K562 (cell line): ENCODE results near the gene AKAP12. TPM values are rescaled to one million over a fixed set of nuclear protein-coding genes. Genes with fewer than 3 reads are reported as not detected.

Experiments
- HDAC6 ChIP-seq: IDR thresholded peaks from 2 replicates; pipeline ENCODE4 v1.6.1; 2012; ENCODE audit warnings: low read depth, mild to moderate bottlenecking, control low read depth, inconsistent platforms, low read length, moderate library complexity
- KAT8 ChIP-seq: fragments of 450-650 bp; IDR thresholded peaks from 2 replicates; pipeline ENCODE4 v1.6.1; 2016; ENCODE audit warnings: low read depth, mild to moderate bottlenecking
- KLF13 ChIP-seq: fragments of 450-650 bp; IDR thresholded peaks from 2 replicates; pipeline ENCODE4 v1.6.1; 2016; ENCODE audit warnings: missing genetic modification characterization, low read depth, mild to moderate bottlenecking, missing compliant biosample characterization, moderate library complexity, borderline replicate concordance
- KLF16 ChIP-seq: IDR thresholded peaks from 2 replicates; pipeline ENCODE4 v1.6.1; 2016; ENCODE audit warnings: antibody characterized with exemption
- MTF1 ChIP-seq: fragments of 250-450 bp; sonication (Bioruptor Pico); IDR thresholded peaks from 2 replicates; pipeline ENCODE4 v1.9.0; 2021; ENCODE audit warnings: moderate library complexity, mild to moderate bottlenecking, inconsistent platforms, borderline replicate concordance
- POLR2A ChIP-seq: fragments of 450-650 bp; conservative IDR thresholded peaks from 2 replicates; pipeline ENCODE4 v1.6.1; 2016
- POLR2AphosphoS2 ChIP-seq: IDR thresholded peaks from 2 replicates; pipeline ENCODE4 v1.6.1; 2012; ENCODE audit warnings: low read length, improper control_type of control experiment
- U2AF2 ChIP-seq: fragments of 200-400 bp; formaldehyde crosslinking; optimal IDR thresholded peaks from 2 replicates; pipeline ENCODE3; 2017; ENCODE audit warnings: low read depth, mild to moderate bottlenecking, low read length
- ZNF586 ChIP-seq: fragments of 450-650 bp; formaldehyde crosslinking; conservative IDR thresholded peaks from 2 replicates; pipeline ENCODE4 v1.4.0; 2020; ENCODE audit warnings: mild to moderate bottlenecking, moderate library complexity
- ZZZ3 ChIP-seq: fragments of 450-650 bp; IDR thresholded peaks from 2 replicates; pipeline ENCODE4 v1.6.1; 2016; ENCODE audit warnings: antibody characterized with exemption, mild to moderate bottlenecking, moderate library complexity
- polyA plus RNA-seq, 8 experiments: library from polyadenylated mRNA; depleted of rRNA in 4 of 8; stranded (reverse) in 5 of 8; unstranded in 3 of 8; fragments of >200 nt; fragmentation: Nextera tagmentation in 2 of 8; fragmentation: Illumina TruSeq in 1 of 8; extraction: Ambion mirVana in 2 of 8; extraction: Trizol in 1 of 8; gene quantifications; 2 replicates each; pipeline versions ENCODE4 v1.2.1 to v1.2.3, GENCODE V29; 2011 to 2014; ENCODE audit warnings: inconsistent platforms in 1 of 8, missing spikeins in 1 of 8
- total RNA-seq, 7 experiments: library from RNA; depleted of rRNA in 6 of 7; stranded (reverse); fragments of >200 nt in 6 of 7; fragmentation: Illumina TruSeq in 2 of 7; extraction: Trizol in 2 of 7; gene quantifications; 2 replicates each; pipeline versions ENCODE4 v1.2.1 to v1.2.3, GENCODE V29; 2011 to 2021; ENCODE audit warnings: low replicate concordance in 1 of 7
- TF ChIP-seq, protein P1 (sequence below): fragments of 450-650 bp; IDR thresholded peaks from 2 replicates; pipeline ENCODE4 v1.7.1; 2018; ENCODE audit warnings: mild to moderate bottlenecking, low read depth; ENCODE audit not compliant: partially characterized antibody
- TF ChIP-seq, protein P2 (sequence below): fragments of 250-450 bp; sonication (Bioruptor Pico); IDR thresholded peaks from 2 replicates; pipeline ENCODE4 v1.8.0; 2022; ENCODE audit warnings: moderate library complexity, mild to moderate bottlenecking, inconsistent platforms
- TF ChIP-seq, protein P3 (sequence below): sonication (generic); formaldehyde crosslinking; IDR thresholded peaks from 2 replicates; pipeline ENCODE4 v1.8.0; 2022; ENCODE audit warnings: missing genetic modification reagents, mild to moderate bottlenecking, borderline replicate concordance

Gene AKAP12
- total and polyA plus RNA-seq, 9 of the 15 experiments (the other 6 are each of a cell fraction or from before 2014, with no cell fraction given), result 0.08 to 2.0 (median 0.62) TPM

DNA sequence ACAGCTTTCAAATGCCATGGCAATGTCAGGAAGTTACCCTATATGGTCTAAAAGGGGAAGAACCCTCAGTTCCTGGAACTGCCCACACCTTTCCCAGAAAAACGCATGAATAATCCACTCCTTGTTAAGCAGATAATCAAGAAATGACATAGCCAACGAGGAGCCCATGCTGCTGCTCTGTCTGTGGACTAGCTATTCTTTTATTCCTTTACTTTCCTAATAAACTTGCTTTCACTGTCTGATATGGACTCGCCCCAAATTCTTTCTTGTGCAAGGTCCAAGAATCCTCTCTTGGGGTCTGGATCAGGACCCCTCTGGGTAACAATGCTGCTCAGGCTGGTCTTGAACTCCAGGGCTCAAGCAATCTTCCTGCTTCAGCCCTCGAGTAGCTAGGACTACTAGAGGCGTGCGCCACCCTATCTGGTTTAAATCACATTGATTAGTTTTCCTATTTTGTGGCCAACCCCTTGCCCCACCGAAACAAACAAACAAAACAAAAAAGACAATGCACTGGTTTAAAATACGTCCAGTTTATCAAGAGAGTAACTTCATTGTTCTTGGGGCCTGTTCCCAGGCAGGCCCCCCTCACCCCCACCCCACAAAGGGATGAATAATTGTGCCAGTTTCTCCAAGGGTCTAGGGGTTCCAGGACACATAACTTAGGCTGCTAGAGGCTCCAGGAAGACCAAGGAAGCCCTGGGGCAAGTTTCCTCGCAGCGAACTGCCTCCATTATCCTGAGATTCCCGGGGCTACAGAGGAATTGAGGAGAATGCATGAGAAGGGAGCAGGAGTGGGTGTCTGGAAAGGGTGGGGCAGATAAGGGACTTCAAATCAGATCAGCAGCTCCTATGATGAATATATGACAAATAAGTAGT, 10.1 kb upstream of the AKAP12 start (continued):
- TF ChIP-seq, protein P1, sequence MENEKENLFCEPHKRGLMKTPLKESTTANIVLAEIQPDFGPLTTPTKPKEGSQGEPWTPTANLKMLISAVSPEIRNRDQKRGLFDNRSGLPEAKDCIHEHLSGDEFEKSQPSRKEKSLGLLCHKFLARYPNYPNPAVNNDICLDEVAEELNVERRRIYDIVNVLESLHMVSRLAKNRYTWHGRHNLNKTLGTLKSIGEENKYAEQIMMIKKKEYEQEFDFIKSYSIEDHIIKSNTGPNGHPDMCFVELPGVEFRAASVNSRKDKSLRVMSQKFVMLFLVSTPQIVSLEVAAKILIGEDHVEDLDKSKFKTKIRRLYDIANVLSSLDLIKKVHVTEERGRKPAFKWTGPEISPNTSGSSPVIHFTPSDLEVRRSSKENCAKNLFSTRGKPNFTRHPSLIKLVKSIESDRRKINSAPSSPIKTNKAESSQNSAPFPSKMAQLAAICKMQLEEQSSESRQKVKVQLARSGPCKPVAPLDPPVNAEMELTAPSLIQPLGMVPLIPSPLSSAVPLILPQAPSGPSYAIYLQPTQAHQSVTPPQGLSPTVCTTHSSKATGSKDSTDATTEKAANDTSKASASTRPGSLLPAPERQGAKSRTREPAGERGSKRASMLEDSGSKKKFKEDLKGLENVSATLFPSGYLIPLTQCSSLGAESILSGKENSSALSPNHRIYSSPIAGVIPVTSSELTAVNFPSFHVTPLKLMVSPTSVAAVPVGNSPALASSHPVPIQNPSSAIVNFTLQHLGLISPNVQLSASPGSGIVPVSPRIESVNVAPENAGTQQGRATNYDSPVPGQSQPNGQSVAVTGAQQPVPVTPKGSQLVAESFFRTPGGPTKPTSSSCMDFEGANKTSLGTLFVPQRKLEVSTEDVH, result peak; percentile 26
- TF ChIP-seq HDAC6, result no peak
- TF ChIP-seq ZZZ3, result no peak
- TF ChIP-seq KAT8, result no peak
- TF ChIP-seq KLF13 (tag), result no peak
- TF ChIP-seq POLR2AphosphoS2, result no peak
- TF ChIP-seq, protein P2, sequence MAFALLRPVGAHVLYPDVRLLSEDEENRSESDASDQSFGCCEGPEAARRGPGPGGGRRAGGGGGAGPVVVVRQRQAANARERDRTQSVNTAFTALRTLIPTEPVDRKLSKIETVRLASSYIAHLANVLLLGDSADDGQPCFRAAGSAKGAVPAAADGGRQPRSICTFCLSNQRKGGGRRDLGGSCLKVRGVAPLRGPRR (CRISPR knock-in tag), result no peak
- no peak for TF ChIP-seq MTF1 (CRISPR knock-in tag)
- no peak for TF ChIP-seq ZNF586 (CRISPR knock-in tag)
- TF ChIP-seq, protein P3, sequence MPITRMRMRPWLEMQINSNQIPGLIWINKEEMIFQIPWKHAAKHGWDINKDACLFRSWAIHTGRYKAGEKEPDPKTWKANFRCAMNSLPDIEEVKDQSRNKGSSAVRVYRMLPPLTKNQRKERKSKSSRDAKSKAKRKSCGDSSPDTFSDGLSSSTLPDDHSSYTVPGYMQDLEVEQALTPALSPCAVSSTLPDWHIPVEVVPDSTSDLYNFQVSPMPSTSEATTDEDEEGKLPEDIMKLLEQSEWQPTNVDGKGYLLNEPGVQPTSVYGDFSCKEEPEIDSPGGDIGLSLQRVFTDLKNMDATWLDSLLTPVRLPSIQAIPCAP (CRISPR knock-in tag), result no peak
- peak; percentile 77 for TF ChIP-seq POLR2A
- TF ChIP-seq KLF16, result no peak
- TF ChIP-seq U2AF2, result no peak
